Fibroblast of villous mesenchyme (primary cell): ENCODE data around the gene PDGFA. TPM values are rescaled to one million over a fixed set of nuclear protein-coding genes. Genes with fewer than 3 reads are reported as not detected.

ENCODE experiments used
- DNase-seq: peaks from one replicate; pipeline ENCODE4 v3.0.0-alpha.2; 2010; ENCODE audit warnings: low read depth
- H3K4me3 ChIP-seq: 2 replicates; pipeline ENCODE4 v1.5.1; 2011; ENCODE audit warnings: low read depth, mild to moderate bottlenecking, low read length
- total RNA-seq: library from RNA; depleted of rRNA; stranded (reverse); fragments of >200 nt; gene quantifications from 2 replicates; pipeline ENCODE4 v1.2.3, GENCODE V29; 2012
- TF ChIP-seq, protein P1 (sequence below): IDR thresholded peaks from 2 replicates; pipeline ENCODE4 v1.5.1; 2012; ENCODE audit warnings: low read depth, mild to moderate bottlenecking, low read length; ENCODE audit not compliant: insufficient read depth

PDGFA gene
- total RNA-seq, 1 donor, result 43.2 TPM

DNA sequence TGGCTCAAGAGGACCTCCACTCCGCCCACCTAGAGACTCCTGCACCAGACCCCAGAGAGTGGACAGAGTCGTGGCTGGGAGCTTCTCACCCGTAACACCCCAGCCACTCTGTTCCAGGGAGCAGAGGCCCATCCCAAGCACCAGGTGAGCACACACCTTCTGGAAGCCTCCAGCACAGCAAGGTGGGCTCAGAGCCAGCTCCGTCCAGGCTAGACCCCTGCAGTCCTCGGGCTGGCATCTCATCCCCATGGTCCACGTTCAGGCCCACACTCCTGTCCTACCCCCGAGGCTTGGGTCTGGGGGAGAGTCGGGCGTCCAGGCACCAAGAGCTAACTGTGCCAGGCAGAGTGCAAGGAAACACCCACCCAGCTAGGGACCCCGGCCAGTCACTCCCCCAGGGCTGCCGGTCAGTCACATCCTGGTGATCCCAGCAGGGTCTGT lies 13.2 kb downstream of the PDGFA start:
- no peak overlapping the region for H3K4me3 ChIP-seq
- no peak for DNase-seq
- TF ChIP-seq, protein P1, sequence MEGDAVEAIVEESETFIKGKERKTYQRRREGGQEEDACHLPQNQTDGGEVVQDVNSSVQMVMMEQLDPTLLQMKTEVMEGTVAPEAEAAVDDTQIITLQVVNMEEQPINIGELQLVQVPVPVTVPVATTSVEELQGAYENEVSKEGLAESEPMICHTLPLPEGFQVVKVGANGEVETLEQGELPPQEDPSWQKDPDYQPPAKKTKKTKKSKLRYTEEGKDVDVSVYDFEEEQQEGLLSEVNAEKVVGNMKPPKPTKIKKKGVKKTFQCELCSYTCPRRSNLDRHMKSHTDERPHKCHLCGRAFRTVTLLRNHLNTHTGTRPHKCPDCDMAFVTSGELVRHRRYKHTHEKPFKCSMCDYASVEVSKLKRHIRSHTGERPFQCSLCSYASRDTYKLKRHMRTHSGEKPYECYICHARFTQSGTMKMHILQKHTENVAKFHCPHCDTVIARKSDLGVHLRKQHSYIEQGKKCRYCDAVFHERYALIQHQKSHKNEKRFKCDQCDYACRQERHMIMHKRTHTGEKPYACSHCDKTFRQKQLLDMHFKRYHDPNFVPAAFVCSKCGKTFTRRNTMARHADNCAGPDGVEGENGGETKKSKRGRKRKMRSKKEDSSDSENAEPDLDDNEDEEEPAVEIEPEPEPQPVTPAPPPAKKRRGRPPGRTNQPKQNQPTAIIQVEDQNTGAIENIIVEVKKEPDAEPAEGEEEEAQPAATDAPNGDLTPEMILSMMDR, result no peak

DNA sequence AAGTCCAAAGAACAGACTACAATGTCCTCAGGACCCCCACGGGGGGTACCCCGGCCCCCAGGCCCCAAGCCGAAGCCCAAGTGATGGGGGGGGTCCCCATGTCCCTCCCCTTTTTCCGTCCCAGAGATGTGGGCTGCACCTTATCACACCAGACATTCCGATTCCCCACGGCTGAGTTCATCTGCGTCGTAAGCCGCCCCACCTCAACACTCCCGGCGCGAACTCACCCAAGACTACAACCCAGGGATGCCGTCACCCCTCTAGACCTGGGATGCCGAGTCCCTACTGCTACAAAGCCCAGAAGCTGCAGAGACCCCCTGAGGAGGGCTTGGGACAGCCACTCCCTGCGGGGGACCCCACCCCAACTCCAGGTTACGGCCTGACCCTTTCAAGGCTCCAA lies 14.5 kb downstream of the PDGFA start:
- no peak overlapping the region for H3K4me3 ChIP-seq
- TF ChIP-seq, protein P1, result no peak
- no peak for DNase-seq

DNA sequence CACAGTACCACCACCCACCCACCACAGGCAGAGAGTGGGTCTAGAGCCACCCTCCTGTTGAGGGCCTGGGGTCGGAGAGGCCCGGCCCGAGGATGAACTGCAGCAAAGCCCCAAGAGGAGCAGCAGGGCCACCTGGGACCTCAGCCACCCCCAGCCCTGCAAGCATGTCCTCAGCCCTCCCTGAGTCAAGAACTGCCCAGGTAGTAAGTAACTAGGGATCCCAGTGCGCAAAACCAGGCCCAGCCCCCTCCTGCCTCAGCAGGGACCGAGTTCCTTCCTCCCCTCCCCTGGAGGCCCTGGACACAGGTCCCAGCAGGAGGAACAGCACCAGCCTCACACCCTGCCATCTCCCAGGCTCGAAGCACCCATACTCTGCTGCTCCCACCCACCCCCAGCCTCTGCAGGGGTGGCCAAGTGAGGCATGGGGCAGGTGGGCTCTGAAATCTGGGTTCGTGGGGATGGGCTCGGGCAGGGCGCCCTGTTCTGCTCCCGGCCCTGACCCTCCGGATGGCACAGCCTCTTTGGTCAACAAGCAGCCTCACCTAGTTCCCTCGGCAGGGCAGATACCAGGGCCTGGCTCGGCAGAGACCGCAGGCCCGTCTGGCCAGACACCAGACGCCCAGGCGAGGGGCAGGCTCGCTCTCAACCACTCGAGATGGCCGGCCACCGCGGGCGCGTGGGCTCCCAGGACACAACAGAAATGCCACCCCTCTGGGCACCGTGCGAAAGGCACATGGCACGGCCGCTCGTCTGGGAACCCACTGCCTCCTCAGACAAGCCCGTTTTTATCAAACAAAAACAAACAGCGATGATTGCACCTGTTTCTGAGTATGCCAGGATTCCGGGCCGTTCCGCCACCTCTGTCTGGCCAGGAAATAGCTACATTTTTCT lies 15.2 kb downstream of the PDGFA start:
- DNase-seq, result no peak
- H3K4me3 ChIP-seq, result no peak overlapping the region

DNA sequence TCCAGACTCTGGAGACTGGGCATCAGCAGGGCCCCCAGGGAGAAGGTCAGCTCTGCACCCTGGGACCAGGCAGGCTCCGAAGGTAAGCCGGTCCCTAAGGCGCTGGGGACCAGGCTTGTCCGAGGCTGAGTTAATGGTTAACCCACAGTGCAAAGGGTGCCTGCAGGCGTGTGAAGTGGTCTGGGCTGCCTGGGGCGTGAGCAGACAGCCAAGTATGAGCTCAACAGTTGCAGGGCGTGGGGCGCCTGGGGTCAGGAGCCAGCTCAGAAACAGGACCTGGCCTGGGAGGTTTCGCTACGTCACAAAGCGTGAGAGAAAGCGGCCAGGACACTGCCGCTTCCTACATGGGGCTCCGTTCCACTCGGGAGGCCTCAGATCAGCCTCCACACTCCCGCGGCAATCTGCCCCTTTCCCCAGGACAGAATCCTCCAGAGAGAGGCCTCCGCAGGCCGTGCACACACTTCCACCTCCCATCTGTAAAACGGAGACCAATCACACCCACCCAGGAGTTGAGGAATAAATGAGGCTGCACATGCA lies 16.0 kb downstream of the PDGFA start:
- H3K4me3 ChIP-seq, result no peak overlapping the region
- TF ChIP-seq, protein P1, result no peak
- no peak for DNase-seq

More for the DNA sequence above, 15.2 kb downstream of the PDGFA start:
- TF ChIP-seq, protein P1, result no peak

DNA sequence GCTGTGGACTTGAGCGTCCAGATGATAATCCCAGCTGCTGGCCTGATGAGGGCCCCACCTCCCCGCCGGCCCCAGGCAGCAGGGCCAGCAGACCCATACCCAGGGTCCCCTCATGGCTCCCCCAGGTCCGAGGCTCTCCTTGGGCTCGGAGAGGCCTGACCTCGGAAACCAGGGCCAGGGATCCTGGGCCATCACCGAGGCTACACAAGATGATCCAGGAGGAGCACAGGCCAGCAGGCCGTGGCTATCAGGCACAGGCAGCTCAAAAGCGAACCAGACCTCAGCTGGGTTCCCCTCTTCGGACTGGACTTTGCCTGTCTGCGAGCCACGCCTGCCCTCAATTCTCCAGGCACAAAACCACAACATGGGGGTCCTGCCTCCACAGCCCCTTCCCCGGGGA lies 17.4 kb downstream of the PDGFA start:
- DNase-seq, result no peak
- no peak overlapping the region for H3K4me3 ChIP-seq
- TF ChIP-seq, protein P1, result no peak

DNA sequence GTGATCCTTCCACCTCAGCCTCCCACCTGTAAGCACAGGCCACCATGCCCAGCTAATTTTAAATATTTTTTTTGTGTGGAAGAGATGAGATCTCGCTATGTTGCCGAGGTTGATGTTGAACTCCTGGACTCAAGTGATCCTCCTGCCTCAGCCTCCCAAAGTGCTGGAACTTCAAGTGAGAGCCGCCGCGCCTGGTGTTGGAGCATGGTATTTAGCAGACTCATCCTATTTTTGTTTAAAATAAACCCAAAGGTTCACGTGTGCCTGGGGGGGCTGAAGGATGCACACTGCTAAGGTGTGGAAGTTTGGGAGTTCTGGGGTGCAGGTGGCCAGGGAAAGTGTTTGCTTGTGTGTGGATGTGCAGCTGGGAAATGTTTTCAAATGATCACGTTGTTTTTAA lies 18.1 kb downstream of the PDGFA start:
- no peak for DNase-seq
- TF ChIP-seq, protein P1, result no peak
- no peak overlapping the region for H3K4me3 ChIP-seq
